NCI-H2227 treated with DMSO at 0.1 percent for 48 hours (cell line): ENCODE results near the gene TSPEAR.
"Not testable (repeated sequence)": the region's sequence is repeated elsewhere in the genome, so short reads cannot be mapped to it uniquely, and the experiment has no call there.

Source experiments
- DNase-seq: peaks from one replicate; lab custom pipeline; 2025; lab: John Stamatoyannopoulos, UW

The TSPEAR gene

DNA sequence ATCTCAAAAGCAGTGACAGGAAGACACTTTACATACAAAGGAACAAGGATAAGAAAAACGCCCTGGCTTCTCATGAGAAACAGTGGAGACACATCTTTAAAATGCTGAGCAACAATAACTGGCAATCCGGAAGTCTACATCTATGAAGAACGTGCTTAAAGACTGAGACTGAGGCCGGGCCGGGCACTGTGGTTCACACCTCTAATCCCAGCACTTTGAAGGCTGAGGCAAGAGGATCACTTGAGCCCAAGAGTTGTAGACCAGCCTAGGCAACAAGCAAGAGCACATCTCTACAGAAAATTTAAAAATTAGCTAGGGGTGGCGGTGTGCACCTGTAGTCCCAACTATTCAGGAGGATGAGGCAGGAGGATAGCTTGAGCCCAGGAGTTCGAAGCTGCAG, 27.3 kb downstream of the TSPEAR start:
- DNase-seq, result no peak

DNA sequence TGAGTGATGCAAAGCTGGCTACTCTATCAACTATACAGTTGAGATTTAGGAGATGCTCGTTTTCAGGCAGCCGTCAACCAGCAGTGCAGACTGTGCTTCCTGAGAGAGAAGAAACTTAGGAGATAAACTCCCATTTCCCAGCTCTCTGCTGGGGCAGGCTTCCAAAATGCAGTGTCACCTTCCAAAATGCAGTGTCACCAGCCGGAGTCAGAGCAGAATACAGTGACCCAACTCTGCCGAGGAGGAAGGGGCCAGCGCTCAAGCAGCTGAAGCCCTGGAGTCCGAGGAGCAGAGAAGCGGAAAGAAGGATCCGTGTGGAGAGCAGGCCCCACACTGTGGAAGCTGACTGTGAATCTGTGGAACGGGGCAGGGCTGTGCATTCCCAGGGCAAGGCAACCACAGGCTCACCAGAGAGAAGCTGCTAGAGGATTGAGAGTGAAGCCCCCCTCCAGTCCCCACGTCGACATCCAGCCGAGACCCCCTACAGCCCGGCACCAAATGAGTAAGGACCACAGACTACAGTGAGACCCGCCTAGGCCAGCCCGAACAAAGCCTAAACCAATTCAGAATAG, 28.7 kb downstream of the TSPEAR start:
- no peak for DNase-seq

DNA sequence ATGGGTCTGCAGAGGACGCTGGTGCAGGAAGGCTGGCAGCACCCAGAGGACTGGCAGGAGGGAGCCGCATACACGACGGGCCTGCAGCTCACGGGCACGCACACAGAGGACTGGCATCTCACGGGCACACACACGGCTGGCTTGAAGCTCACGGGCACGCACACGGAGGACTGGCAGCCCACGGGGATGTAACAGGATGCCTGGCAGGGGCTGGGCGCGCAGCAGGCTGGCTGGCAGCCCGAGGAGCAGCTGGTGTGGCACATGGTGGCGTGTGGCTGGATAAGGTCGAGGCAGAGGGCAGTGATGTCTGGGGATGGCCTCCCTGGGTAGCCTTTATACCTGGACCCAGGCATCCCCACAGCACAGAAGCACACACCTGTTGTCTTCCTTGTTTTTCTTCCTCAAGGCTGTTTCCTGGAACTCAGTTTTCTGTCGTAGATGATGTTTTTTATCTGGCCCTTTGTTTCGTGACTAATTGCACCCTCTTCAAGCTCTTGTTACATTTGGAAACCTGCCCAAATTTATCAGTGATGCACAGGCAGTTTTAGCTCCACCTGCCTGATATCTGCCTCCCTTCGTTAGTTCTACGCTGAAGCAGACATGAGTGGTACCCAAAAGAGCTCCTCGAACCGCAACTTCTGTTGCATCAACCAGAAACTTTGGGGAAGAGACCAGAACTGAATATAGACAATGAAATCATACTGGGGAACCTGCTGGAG, 29.4 kb downstream of the TSPEAR start, which contains the start of gene KRTAP12-1:
KRTAP12-1 (minus strand) TSS at position 303 of the 719 bp plus-strand sequence; CDS start at position 263, 40 bp downstream.
- no peak for DNase-seq

DNA sequence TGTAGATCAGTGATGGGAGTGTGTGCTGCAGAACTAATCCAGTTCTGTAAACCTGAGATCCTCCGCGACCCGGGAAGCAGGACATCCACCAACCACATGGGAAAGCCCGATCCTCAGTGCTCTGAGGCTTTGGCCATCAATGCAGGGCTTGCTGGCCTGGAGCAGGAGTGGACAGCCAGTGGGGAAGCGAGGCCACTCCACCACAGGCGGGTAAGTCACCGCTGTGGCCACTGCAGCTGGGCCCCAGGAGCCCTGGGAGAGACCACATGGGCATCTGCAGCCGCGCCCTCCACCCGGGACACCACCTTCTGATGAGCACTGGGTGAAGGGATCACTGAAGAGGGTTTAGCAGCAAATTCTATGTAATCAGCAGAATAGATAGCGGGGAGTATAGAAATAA, 30.2 kb downstream of the TSPEAR start:
- DNase-seq, result no peak

DNA sequence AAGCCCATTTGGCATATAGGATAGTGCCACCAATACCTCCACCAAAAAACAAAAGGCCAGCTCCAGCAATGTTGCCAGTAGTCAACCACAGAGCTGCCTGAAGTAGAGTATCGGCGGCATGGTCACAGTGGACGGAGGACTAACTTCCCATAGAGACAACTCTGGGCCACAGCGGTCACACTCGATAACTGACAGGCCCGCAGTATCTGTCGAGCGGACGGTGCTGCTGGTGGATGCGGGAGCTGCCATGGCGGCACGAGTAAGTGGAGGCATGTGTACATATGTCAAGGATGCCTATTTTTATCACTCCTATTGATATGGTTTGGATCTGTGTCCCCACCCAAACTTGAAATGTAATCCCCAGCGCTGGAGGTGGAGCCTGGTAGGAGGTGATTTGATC, 33.5 kb downstream of the TSPEAR start:
- no peak for DNase-seq

DNA sequence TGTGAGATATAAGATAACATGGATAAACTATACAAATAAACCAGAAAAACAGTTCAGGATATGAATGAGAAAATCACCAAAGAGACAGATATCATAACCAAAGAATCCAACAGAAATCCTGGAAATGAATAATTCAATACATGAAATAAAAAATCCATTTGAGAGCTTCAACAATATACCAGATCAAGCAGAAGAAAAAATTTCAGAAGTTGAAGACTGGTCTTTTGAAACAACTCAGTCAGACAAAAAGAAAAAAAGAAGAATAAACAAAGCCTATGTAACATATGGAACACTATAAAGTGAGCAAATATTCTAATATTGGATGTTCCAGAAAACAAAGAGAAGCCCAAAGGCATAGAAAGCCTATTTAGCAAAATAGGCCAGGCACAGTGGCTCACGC, 39.5 kb downstream of the TSPEAR start:
- DNase-seq, result no peak

DNA sequence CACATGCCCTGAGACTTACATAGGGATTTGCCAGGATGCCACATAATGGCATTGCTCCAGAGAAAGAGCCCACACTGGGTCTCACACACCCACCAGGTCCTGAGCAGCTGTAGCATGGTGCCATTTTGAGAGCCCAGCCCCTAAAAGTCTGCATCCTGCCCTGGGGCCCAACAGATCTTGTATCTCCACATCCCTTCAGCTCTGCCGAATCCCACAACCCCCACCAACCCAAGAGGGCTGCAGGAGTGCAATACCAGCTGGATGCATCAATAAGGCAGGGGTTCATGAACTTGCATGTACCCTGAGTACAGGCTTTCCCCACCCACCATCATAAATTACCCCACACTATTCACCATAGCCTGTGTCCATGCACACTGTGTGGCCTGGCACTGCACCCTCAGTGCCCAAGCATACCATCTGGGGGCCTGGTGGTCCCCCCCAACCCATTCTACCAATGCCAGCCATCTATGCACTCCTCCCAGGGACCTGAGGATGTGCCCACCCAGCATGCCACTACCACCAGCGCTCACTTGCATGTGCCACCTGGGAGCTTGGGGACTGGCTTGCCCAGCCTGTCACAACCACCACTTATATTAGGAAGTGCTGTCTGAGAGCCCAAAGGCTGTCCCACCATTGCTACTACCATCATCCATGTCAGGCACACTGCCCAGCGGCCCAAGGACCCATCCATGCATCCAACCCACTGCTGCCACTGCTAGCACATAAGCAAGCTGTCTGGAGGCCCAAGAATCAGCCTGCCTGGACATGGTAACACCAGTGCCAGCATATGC, 40.5 kb downstream of the TSPEAR start:
- DNase-seq, result no peak

DNA sequence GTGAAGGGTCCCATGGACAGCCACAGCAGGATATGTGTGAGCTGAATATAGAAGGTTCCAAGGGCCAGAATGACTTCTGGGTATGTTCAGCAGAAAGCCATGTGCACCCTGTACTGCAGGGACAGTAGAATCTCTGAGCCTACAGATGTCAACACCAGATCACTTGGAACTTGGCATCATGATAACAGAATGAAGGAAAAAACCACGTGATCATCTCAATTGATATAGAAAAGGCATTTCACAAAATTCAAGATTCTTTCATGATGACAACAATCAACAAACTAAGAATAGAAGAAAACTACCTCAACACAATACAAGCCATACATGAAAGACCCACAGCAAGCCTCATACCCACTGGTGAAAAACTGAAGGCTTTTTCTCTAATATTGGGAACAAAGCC, 43.8 kb downstream of the TSPEAR start:
- DNase-seq, result no peak

DNA sequence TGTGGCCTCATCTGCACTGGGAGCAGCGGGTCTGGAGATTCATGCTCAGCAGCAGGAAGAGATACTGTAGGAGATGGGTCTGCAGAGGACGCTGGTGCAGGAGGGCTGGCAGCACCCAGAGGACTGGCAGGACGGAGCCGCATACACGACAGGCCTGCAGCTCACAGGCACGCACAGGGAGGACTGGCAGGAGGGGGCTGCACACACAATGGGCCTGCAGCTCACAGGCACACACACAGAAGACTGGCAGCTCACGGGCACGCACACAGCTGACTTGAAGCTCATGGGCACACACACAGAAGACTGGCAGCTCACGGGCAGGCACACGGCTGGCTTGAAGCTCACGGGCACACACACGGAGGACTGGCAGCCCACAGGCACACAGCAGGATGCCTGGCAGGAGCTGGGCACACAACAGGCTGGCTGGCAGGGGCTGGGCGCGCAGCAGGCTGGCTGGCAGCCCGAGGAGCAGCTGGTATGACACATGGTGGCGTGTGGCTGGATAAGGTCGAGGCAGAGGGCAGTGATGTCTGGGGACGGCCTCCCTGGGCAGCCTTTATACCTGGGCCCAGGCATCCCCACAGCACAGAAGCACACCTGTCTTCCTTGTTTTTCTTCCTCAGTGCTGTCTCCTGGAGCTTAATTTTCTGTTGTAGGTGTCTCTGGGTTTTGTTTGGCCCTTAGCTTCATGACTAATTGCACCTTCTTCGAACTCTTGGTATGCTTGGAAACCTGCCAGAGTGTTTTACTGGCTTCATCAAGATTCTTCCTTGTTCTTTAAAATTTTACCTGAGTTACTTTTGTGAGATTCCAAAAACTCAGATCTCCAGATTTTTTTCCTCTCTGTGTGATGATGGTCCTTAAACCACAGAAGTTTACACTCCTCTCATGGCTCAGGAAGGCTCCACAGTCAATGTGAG, 44.7 kb downstream of the TSPEAR start, which contains the start of gene KRTAP12-2:
KRTAP12-2 (minus strand) TSS at position 527 of the 920 bp plus-strand sequence; CDS start at position 486, 41 bp downstream.
- no peak for DNase-seq

DNA sequence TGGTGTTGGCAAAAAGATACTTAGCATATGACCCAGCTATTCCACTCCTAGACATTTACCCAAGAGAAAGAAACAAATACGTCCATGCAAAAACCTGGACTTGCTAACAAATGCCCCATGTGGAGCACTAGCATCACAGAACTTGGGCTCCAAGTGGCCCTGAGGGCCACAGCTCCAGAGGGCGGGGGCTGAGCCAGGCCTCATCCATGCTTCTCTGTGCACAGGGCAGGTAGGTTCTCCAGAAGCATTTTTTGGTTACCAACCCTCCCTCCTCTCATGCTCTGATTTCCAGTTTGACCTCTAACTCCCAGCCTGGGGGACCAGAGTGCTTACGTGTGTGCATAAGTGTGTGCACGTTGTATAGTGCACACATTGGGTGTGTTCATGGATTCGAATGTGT, 46.7 kb downstream of the TSPEAR start:
- no peak for DNase-seq

DNA sequence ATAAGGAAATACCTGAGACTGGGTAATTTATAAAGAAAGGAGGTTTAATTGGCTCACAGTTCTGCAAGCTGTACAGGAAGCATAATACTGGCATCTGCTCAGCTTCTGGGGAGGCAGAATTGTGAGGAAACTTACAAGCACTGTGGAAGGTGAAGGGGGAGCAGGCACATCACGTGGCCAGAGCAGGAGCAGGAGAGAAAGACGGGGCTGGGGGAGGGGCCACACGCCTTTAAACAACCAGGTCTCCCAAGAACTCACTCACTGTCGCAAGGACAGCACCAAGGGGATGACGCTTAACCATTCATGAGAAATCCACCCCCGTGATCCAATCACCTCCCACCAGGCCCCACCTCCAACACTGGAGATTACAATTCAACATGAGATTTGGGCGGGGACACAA, 49.8 kb downstream of the TSPEAR start:
- DNase-seq, result not testable (repeated sequence)

DNA sequence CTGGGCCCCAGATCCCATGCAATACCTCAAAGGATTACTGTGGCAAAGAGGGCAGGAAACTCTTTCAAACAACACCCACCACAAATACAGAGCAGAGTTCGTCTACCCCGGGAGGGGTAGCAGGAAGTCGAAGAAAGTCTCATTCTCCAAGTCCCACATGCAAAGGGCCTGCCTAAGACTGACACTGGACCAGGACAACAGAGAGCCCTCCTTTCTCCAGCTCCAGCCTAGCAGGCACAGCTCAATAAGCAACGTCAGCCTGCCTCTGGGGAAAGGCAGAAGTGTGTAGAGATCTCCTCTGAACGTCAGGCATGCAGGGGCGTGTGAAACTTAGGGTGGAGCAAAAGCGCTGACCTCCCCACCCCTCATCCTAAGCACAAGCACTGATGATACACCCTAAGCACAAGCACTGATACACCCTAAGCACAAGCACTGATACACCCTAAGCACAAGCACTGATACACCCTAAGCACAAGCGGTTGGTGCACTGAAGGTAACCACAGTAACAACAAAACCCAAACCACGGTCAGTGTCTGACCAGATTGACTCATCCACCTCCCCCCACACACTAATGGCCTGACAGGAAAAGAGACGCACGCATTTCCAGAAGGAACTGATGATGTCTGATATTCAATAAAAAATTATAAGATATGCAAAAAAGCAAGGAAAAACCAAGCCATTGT, 52.3 kb downstream of the TSPEAR start:
- DNase-seq, result no peak

DNA sequence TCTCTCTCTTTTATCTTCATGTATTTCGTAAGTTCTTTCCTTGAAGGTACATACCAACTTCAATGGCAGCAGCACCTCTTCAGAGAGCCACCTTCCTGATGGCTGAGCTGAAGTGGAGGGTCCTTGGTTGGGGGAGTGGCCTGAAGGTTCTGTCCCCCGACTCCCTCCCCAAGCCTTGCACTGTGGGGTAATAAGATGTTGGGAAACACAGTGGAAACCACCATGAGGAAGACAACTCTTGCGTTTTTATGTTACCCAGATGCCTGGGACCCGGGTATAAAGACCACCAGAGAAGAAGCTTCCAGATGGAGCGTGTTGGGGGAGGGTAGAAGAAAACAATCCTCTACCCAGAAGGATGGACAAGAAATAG, 52.8 kb downstream of the TSPEAR start:
- no peak for DNase-seq

DNA sequence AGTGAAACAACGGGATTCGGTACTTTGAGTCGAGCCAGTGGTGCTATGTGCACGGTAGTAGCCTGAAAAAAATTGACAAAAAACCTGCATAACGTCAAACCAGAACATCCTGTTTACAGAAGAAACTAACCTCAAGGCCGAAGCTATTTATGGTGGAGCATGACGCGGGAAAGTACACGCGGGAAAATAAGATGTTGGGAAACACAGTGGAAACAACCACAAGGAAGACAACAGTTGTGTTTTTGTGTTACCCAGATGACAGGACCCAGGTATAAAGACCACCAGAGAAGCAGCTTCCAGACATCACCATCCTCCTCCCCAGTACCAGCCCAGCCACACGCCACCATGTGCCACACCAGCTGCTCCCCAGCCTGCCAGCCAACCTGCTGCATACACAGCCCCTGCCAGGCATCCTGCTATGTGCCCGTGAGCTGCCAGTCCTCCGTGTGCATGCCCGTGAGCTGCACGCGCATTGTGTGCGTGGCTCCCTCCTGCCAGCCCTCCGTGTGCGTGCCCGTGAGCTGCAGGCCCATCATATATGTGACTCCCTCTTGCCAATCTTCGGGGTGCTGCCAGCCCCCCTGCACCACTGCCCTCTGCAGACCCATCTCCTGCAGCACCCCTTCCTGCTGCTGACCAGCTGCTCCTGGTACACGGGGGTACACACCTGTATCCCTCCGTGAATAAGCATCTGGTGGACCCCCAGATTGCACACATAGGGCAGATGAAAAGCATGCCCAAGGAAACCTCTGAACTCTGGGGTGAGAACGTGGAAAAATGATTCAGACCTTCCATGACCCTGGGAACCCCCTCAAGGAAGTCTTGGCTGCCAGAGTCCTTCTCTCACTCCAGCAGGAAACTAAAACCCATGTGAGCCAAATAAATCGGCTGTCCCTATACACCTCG, 53.5 kb downstream of the TSPEAR start, which contains the start of gene KRTAP12-3:
KRTAP12-3 (plus strand) TSS at position 298 of the 906 bp plus-strand sequence; CDS start at position 346, 48 bp downstream.
- no peak for DNase-seq

DNA sequence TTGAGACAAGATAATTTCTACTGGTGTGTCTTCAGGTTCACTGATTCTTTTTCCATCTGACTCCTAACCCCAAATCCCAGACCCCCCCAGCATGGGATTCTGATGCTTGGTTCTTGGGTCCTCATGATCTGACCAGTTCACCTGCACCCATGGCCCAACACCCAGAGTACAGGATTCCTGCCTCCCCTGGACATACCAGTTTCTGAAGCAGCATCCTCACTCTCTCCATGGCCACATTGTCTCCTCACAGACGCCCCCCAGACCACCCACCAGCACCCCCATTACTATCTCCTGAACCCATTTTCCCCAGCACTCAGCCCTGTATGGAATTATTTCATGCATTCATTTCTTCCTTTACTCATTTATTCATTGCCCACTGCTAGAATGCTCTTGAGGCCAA, 54.5 kb downstream of the TSPEAR start:
- no peak for DNase-seq

DNA sequence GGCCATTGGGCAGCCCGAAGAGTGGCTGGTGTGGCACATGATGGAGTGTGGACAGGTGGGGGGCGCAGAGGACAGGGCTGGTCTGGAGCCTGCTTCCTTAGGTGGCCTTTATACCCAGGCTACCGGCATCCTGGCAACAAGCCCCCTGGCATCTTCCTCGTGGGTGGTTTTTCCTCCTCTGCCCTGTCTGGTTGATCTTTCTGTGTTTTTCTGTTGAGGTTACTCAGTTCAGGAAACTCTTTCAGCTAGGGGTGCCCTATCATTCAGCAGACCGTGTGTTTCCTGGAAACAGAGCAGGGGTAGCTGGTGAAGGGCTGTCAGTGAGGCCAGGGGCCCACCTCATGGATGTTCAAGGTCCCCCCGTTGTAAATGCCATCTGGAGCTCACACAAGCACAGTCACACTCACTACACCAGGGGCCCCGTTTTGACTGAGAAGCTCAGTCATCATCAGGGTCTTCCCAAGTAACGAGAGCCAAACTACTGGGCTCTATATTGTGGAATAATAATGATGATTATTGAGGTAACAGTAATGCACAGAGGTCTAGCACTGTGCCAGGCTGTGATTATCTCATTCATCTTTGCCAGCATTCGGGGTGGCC, 56.7 kb downstream of the TSPEAR start, which contains the start of gene KRTAP12-4:
KRTAP12-4 (minus strand) TSS at position 84 of the 600 bp plus-strand sequence; CDS start at position 39, 45 bp downstream.
- DNase-seq, result no peak

DNA sequence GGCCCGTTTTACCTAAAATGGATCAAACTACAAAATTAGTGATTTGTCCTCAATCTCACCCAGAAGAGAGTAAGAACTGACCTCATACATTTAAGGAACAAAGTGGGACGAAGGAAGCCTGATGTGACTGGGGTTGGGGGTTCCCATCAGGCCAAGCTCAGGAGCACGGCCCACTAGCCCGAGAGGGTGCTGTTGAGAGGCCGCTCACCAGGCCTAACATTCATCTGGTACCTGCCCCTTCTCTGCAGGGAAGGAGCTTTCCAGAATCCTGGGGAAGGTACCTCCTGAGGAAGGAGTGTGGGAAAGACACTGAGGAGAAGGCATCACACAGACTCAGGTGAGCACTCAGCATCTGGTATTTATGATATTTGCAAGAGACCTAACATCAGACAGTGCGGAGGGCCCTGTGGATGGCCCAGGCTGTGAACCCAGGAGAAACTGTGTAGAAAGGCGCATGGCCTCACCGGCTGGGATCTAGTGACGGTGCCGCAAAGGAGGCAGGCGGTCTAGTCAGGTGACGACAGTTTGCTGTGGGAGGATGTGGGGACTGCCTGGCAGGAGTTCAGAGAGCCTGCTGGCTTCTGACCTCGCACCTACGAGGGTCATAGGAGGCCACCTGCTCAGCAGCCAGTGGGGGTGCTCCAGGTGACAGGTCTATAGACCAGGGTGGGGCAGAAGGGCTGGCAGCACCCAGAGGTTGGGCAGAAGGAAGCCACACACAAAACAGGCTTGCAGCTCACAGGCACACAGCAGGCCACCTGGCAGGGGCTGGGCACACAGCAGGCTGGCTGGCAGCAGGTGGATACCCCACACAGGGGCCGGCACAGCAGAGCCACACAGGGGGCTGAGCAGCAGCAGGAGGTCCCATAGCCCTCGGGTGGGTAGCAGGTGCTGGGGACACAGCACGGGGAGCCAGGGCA, 57.5 kb downstream of the TSPEAR start:
- DNase-seq, result no peak

DNA sequence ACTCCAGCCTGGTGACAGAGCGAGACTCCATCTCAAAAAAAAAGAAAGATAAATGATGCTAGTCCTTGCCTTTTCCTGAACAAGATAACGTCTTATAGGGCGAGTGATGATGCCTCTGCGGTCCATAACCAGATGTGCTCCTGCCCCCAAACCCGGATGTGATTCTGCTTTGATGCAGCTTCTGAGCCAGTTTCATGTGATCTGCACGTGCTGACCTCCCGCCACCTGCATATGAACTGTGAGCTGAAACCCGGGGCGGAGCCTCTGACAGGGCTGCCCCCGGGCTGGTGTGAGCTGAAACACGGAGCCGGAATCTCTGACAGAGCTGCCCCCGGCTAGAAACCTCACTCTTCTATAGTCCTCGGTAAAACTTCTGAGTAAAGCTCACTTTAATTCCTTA, 58.2 kb downstream of the TSPEAR start:
- no peak for DNase-seq
